ENCODE measurements around the gene ZNF580. TPM values are rescaled to one million over a fixed set of nuclear protein-coding genes. Genes with fewer than 3 reads are reported as not detected.
A peak's percentile ranks its signal among the peaks of the same experiment; 100 is the strongest.

Gene ZNF580
- total and polyA plus RNA-seq, 9 of the 15 experiments (the other 6 are each of a cell fraction or from before 2014, with no cell fraction given), result 2.3 to 47.4 (median 6.0) TPM

- TF ChIP-seq, protein P1, sequence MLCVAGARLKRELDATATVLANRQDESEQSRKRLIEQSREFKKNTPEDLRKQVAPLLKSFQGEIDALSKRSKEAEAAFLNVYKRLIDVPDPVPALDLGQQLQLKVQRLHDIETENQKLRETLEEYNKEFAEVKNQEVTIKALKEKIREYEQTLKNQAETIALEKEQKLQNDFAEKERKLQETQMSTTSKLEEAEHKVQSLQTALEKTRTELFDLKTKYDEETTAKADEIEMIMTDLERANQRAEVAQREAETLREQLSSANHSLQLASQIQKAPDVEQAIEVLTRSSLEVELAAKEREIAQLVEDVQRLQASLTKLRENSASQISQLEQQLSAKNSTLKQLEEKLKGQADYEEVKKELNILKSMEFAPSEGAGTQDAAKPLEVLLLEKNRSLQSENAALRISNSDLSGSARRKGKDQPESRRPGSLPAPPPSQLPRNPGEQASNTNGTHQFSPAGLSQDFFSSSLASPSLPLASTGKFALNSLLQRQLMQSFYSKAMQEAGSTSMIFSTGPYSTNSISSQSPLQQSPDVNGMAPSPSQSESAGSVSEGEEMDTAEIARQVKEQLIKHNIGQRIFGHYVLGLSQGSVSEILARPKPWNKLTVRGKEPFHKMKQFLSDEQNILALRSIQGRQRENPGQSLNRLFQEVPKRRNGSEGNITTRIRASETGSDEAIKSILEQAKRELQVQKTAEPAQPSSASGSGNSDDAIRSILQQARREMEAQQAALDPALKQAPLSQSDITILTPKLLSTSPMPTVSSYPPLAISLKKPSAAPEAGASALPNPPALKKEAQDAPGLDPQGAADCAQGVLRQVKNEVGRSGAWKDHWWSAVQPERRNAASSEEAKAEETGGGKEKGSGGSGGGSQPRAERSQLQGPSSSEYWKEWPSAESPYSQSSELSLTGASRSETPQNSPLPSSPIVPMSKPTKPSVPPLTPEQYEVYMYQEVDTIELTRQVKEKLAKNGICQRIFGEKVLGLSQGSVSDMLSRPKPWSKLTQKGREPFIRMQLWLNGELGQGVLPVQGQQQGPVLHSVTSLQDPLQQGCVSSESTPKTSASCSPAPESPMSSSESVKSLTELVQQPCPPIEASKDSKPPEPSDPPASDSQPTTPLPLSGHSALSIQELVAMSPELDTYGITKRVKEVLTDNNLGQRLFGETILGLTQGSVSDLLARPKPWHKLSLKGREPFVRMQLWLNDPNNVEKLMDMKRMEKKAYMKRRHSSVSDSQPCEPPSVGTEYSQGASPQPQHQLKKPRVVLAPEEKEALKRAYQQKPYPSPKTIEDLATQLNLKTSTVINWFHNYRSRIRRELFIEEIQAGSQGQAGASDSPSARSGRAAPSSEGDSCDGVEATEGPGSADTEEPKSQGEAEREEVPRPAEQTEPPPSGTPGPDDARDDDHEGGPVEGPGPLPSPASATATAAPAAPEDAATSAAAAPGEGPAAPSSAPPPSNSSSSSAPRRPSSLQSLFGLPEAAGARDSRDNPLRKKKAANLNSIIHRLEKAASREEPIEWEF (CRISPR knock-in tag; IDR thresholded peaks at IDR 0.05), result no peak
- TF ChIP-seq EGR1 (conservative IDR thresholded peaks at IDR 0.05) (peak; percentile 48), SNIP1 (IDR thresholded peaks at IDR 0.05; ENCODE audit: low read depth) (no peak), PTBP1 (IDR thresholded peaks at IDR 0.05; ENCODE audit: low read depth, low read length) (no peak), SMC3 (conservative IDR thresholded peaks at IDR 0.05; ENCODE audit: insufficient read depth, low read depth, low read length) (no peak), NCOA6 (IDR thresholded peaks at IDR 0.05) (no peak), STAT5A (IDR thresholded peaks at IDR 0.05; ENCODE audit: borderline replicate concordance, low read length) (no peak), FOXK2 (conservative IDR thresholded peaks at IDR 0.05 in 1 of 2, IDR thresholded peaks at IDR 0.05 in 1 of 2; ENCODE audit: low read depth in 2 of 2) (peak; percentile 81 to 91), HNRNPL (IDR thresholded peaks at IDR 0.05; ENCODE audit: low read depth, low read length) (peak; percentile 51; the same call in 1 of the 2 replicates), HEY1 (CRISPR knock-in tag; IDR thresholded peaks at IDR 0.05; ENCODE audit: borderline replicate concordance) (no peak), TOE1 (IDR thresholded peaks at IDR 0.05; ENCODE audit: borderline replicate concordance) (peak; percentile 60; the same call in 1 of the 2 replicates), TOE1 (CRISPR knock-in tag; IDR thresholded peaks at IDR 0.05; ENCODE audit: borderline replicate concordance, low read depth) (no peak), ADNP (tag; IDR thresholded peaks at IDR 0.05) (no peak), NFRKB (IDR thresholded peaks at IDR 0.05; ENCODE audit: low read depth) (0 out of 2 replicates have a peak, but pooled peaks have one; percentile 81)
- TF ChIP-seq, protein P2, sequence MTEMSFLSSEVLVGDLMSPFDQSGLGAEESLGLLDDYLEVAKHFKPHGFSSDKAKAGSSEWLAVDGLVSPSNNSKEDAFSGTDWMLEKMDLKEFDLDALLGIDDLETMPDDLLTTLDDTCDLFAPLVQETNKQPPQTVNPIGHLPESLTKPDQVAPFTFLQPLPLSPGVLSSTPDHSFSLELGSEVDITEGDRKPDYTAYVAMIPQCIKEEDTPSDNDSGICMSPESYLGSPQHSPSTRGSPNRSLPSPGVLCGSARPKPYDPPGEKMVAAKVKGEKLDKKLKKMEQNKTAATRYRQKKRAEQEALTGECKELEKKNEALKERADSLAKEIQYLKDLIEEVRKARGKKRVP (CRISPR knock-in tag; IDR thresholded peaks at IDR 0.05), result no peak; the same call in 1 of the 2 replicates
- TF ChIP-seq, protein P3, sequence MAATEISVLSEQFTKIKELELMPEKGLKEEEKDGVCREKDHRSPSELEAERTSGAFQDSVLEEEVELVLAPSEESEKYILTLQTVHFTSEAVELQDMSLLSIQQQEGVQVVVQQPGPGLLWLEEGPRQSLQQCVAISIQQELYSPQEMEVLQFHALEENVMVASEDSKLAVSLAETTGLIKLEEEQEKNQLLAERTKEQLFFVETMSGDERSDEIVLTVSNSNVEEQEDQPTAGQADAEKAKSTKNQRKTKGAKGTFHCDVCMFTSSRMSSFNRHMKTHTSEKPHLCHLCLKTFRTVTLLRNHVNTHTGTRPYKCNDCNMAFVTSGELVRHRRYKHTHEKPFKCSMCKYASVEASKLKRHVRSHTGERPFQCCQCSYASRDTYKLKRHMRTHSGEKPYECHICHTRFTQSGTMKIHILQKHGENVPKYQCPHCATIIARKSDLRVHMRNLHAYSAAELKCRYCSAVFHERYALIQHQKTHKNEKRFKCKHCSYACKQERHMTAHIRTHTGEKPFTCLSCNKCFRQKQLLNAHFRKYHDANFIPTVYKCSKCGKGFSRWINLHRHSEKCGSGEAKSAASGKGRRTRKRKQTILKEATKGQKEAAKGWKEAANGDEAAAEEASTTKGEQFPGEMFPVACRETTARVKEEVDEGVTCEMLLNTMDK (IDR thresholded peaks at IDR 0.05; ENCODE audit: borderline replicate concordance, insufficient read depth, low read depth, low read length, poor library complexity, severe bottlenecking), result no peak
- TF ChIP-seq, protein P4, sequence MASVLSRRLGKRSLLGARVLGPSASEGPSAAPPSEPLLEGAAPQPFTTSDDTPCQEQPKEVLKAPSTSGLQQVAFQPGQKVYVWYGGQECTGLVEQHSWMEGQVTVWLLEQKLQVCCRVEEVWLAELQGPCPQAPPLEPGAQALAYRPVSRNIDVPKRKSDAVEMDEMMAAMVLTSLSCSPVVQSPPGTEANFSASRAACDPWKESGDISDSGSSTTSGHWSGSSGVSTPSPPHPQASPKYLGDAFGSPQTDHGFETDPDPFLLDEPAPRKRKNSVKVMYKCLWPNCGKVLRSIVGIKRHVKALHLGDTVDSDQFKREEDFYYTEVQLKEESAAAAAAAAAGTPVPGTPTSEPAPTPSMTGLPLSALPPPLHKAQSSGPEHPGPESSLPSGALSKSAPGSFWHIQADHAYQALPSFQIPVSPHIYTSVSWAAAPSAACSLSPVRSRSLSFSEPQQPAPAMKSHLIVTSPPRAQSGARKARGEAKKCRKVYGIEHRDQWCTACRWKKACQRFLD (CRISPR knock-in tag; IDR thresholded peaks at IDR 0.05), result no peak
Observed at GRCh38 chr19:55654868-55655647, 14.3 kb downstream of the ZNF580 start, which contains the start of gene U2AF2 (continued).
